Peyer's patch (tissue), 4 donors: ENCODE measurements around the gene MCRIP2. TPM values are rescaled to one million over a fixed set of nuclear protein-coding genes. Genes with fewer than 3 reads are reported as not detected.

Experiments
- DNase-seq, 3 donors: peaks; one replicate each; pipeline ENCODE4 v3.0.0-alpha.2; 2017 to 2019
- H3K27ac ChIP-seq, 4 donors: fragments of 200-600 bp; sonication (generic); one replicate each; pipeline ENCODE4 v1.5.1; 2016 to 2019
- H3K27me3 ChIP-seq, 2 donors: fragments of 200-600 bp; sonication (generic); one replicate each; pipeline ENCODE4 v1.5.1; 2019
- H3K36me3 ChIP-seq, 3 donors: fragments of 200-600 bp; sonication (generic); one replicate each; pipeline ENCODE4 v1.5.1; 2016 to 2019
- H3K4me1 ChIP-seq, 4 donors: fragments of 200-600 bp; sonication (generic); one replicate each; pipeline ENCODE4 v1.5.1; 2016 to 2019
- H3K4me3 ChIP-seq, 4 donors: fragments of 200-600 bp; sonication (generic); 1 replicate in 3 of 4; 2 replicates in 1 of 4; pipeline ENCODE4 v1.5.1; 2016 to 2019; ENCODE audit warnings: mild to moderate bottlenecking in 1 of 4
- H3K9me3 ChIP-seq, 4 donors: fragments of 200-600 bp; sonication (generic); one replicate each; pipeline ENCODE4 v1.5.1; 2016 to 2019; ENCODE audit warnings: mild to moderate bottlenecking in 1 of 4
- CTCF ChIP-seq, 6 experiments: fragments of 450-650 bp in 4 of 6; fragments of 200-600 bp in 2 of 6; sonication (generic) in 1 of 6; IDR thresholded peaks; one replicate each; pipeline ENCODE4 v1.5.1; 2017 to 2019; ENCODE audit warnings: antibody characterized with exemption in 6 of 6, mild to moderate bottlenecking in 3 of 6, moderate library complexity in 1 of 6
- POLR2A ChIP-seq, 2 donors: fragments of 450-650 bp; IDR thresholded peaks; one replicate each; pipeline ENCODE4 v1.5.1; 2017; ENCODE audit warnings: antibody characterized with exemption in 2 of 2, mild to moderate bottlenecking in 2 of 2, moderate library complexity in 2 of 2
- total RNA-seq, 4 donors: library from RNA; depleted of rRNA; stranded (reverse); fragments of >200 nt; gene quantifications; one replicate each; pipeline ENCODE4 v1.1.0, GENCODE V29; 2016

MCRIP2 gene
- total RNA-seq, 4 donors from 2014 or later: 114 to 260 (median 222) TPM

GRCh38 chr16:667780-668518 is 26.3 kb downstream of the MCRIP2 start, which contains the start of gene RHOT2:
Gene RHOT2, plus strand, starts transcription at chr16:668132. Its CDS starts 68 bp downstream, at chr16:668200.
- peak within 1 kb of the TSS; percentile 83 to 93 (median 86) for H3K27ac ChIP-seq
- peaks cover 3 to 18% (median 9%) of the 10 kb centered on the region in 4 donors for H3K4me1 ChIP-seq
- peaks cover 0 to 37% (median 0%) of the 10 kb centered on the region in 3 donors for H3K36me3 ChIP-seq
- H3K9me3 ChIP-seq: no peaks in the 10 kb centered on the region
- TF ChIP-seq POLR2A (IDR thresholded peaks at IDR 0.05): peak in 1 of 2 donors; percentile 76
- peak; percentile 91 to 98 (median 96) for TF ChIP-seq CTCF (IDR thresholded peaks at IDR 0.05)
- H3K4me3 ChIP-seq: peak within 1 kb of the TSS; percentile 82 to 99 (median 90)
- peak; percentile 92 to 97 (median 97) for DNase-seq
- H3K27me3 ChIP-seq: no peaks in the 10 kb centered on the region

GRCh38 chr16:668519-669171 is 27.0 kb downstream of the MCRIP2 start:
- DNase-seq: no peak
- no peaks in the 10 kb centered on the region for H3K9me3 ChIP-seq
- peak overlapping the region; percentile 82 to 99 (median 90) for H3K4me3 ChIP-seq
- TF ChIP-seq POLR2A (IDR thresholded peaks at IDR 0.05) (no peak), CTCF (IDR thresholded peaks at IDR 0.05) (no peak)
- H3K4me1 ChIP-seq: peaks cover 3 to 18% (median 9%) of the 10 kb centered on the region in 4 donors
- H3K36me3 ChIP-seq: peaks cover 0 to 44% (median 0%) of the 10 kb centered on the region in 3 donors
- peak overlapping the region; percentile 83 to 93 (median 86) for H3K27ac ChIP-seq
- no peaks in the 10 kb centered on the region for H3K27me3 ChIP-seq

GRCh38 chr16:669666-670065 is 28.0 kb downstream of the MCRIP2 start:
- Histone ChIP-seq H3K9me3 (no peaks in the 10 kb centered on the region), H3K4me3 (no peak overlapping the region), H3K27ac (no peak overlapping the region), H3K27me3 (no peaks in the 10 kb centered on the region), H3K36me3 (peaks cover 0 to 50% (median 0%) of the 10 kb centered on the region in 3 donors), H3K4me1 (peaks cover 3 to 22% (median 9%) of the 10 kb centered on the region in 4 donors)
- no peak for TF ChIP-seq POLR2A (IDR thresholded peaks at IDR 0.05)
- TF ChIP-seq CTCF (IDR thresholded peaks at IDR 0.05): no peak
- no peak for DNase-seq

- Histone ChIP-seq H3K4me1 (peaks cover 5 to 31% (median 16%) of the 10 kb centered on the region in 4 donors), H3K27me3 (no peaks in the 10 kb centered on the region), H3K27ac (no peak overlapping the region), H3K4me3 (no peak overlapping the region), H3K9me3 (no peaks in the 10 kb centered on the region), H3K36me3 (peaks cover 0 to 50% (median 0%) of the 10 kb centered on the region in 3 donors)
- TF ChIP-seq CTCF (IDR thresholded peaks at IDR 0.05) (no peak), POLR2A (IDR thresholded peaks at IDR 0.05) (no peak)
- DNase-seq: no peak
Measured at GRCh38 chr16:670485-671352, 29.1 kb downstream of the MCRIP2 start.
